NCI-H2029 (cell line): ENCODE results near the gene NTN5.
A peak's percentile ranks its signal among the peaks of the same experiment; 100 is the strongest.

ENCODE experiments used
- DNase-seq: peaks from one replicate; lab custom pipeline; 2025; lab: John Stamatoyannopoulos, UW

Gene NTN5

GRCh38 chr19:48629599-48630295, 43.1 kb downstream of the NTN5 start:
- no peak for DNase-seq

- DNase-seq, result no peak
Observed at GRCh38 chr19:48629297-48629598, 43.6 kb downstream of the NTN5 start.

GRCh38 chr19:48628486-48629296, 44.1 kb downstream of the NTN5 start:
- DNase-seq, result no peak

- DNase-seq, result no peak
Observed at GRCh38 chr19:48627865-48628314, 44.9 kb downstream of the NTN5 start.

- no peak for DNase-seq
Observed at GRCh38 chr19:48627201-48627864, 45.5 kb downstream of the NTN5 start.

- no peak for DNase-seq
Observed at GRCh38 chr19:48625891-48626327, 46.9 kb downstream of the NTN5 start.

- no peak for DNase-seq
Observed at GRCh38 chr19:48624791-48625723, 47.8 kb downstream of the NTN5 start.

- DNase-seq, result peak; percentile 97
Observed at GRCh38 chr19:48624067-48624594, 48.7 kb downstream of the NTN5 start.

GRCh38 chr19:48623556-48624066, 49.2 kb downstream of the NTN5 start:
- DNase-seq, result no peak

- DNase-seq, result no peak
Observed at GRCh38 chr19:48619692-48620585, 52.9 kb downstream of the NTN5 start.

GRCh38 chr19:48618916-48619691, 53.7 kb downstream of the NTN5 start, which contains the start of the genes RPL18 and SPHK2:
RPL18 (minus strand) TSS chr19:48619178; CDS start chr19:48619143, 35 bp downstream.
SPHK2 (plus strand) TSS chr19:48619506; CDS start chr19:48620515, 1,009 bp downstream.
- peak; percentile 99 for DNase-seq

GRCh38 chr19:48618278-48618915, 54.4 kb downstream of the NTN5 start:
- DNase-seq, result no peak

GRCh38 chr19:48617146-48617937, 55.5 kb downstream of the NTN5 start:
- no peak for DNase-seq

GRCh38 chr19:48616491-48617056, 56.2 kb downstream of the NTN5 start:
- no peak for DNase-seq

- no peak for DNase-seq
Observed at GRCh38 chr19:48616041-48616436, 56.8 kb downstream of the NTN5 start.

GRCh38 chr19:48615231-48616040, 57.4 kb downstream of the NTN5 start:
- DNase-seq, result no peak
